ENCODE results near the gene ZNF519.

Gene ZNF519

DNA sequence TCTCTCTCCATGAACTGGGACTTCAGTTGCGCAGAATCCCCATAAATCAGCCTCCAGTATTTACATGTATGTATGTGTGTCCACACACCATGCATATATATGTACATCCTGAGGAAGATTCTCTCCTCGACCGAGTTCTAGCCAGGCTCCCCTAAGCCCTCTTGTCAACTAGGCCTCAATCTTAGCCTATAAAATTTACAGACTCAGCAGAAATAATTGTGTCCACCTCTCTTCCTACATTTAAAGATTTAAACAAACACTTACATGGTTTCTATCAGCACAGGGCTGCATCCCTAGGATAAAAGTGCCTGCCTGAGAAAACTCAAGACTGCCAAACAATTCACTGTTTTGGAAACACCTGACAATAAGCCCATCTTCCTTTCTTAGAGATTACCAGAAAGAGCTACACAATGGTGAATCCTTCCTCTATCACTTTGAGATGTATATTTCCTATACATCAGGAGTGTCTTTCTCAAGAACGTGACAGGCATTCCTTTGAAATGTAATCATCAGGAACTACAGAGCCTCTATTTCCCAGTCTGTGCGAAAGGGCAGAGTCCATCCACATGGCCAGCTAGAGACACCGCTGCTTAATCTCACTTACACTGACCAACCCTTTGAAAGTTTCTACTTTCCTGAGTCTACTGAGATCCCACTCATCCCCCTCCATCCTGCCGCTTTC is 39.5 kb downstream of the ZNF519 start:
- no peak for DNase-seq

- DNase-seq = no peak
These were observed 42.5 kb downstream of the ZNF519 start for GRCh38 chr18:14089781-14090180.

GRCh38 chr18:14089191-14089590 is 43.0 kb downstream of the ZNF519 start:
- no peak for DNase-seq

GRCh38 chr18:14086458-14087231 is 45.6 kb downstream of the ZNF519 start:
- DNase-seq = no peak

GRCh38 chr18:14085770-14086457 is 46.3 kb downstream of the ZNF519 start:
- DNase-seq = no peak

GRCh38 chr18:14075196-14075595 is 57.0 kb downstream of the ZNF519 start:
- no peak for DNase-seq

DNA sequence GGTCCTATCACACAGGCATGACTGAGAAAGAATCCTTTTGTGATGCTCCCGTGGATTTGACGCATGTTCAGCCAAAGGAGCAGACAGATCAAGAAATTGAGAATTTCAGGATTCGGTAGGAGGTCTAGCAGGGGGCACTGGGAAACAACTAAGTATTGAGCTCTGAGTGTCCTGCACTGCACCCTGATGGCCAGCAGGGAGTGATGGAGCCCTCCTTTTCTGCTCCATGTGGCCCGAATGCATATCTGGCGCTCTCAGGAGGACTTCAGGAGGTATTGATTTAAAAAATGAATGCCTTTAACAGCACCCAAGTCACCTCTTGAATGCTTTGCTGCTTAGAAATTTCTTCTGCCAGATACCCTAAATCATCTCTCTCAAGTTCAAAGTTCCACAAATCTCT is 58.0 kb downstream of the ZNF519 start:
- DNase-seq = no peak

DNA sequence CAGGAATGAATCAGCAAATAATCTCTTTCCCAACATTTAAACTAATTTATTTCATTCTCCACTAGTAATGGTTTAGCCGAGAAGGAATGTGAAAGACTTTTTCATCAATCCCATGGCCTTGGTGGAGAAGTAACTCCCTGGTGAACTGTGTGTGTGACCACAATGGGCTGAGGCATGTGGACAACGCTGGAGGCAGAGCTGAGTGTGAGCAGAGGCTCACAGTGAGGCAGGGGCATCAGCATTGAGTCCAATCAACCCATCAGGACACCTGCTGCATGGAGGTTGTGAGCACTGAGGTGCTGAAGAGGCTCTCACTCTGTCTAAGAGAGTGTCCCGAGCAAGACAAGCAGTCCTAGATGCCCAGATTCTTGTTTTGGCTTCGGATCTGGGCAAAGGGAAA is 78.6 kb downstream of the ZNF519 start:
- DNase-seq = no peak
